ENCODE results near the gene NCOA1. TPM values are rescaled to one million over a fixed set of nuclear protein-coding genes. Genes with fewer than 3 reads are reported as not detected.

The NCOA1 gene
- total and polyA plus RNA-seq, 2 of the 4 experiments (the other 2 are of a cell fraction) = 6.7 to 11.3 TPM

- no peak overlapping the region for H3K4me3 ChIP-seq (ENCODE audit: insufficient read depth, low read depth, low read length)
- TF ChIP-seq BHLHE40 (IDR thresholded peaks at IDR 0.05; ENCODE audit: low read depth, low read length) (no peak), USF2 (IDR thresholded peaks at IDR 0.05; ENCODE audit: low read depth, low read length) (no peak), CEBPB (IDR thresholded peaks at IDR 0.05; ENCODE audit: low read depth, low read length) (no peak), RAD21 (IDR thresholded peaks at IDR 0.05; ENCODE audit: low read length) (no peak)
- no peak overlapping the region for H4K91ac ChIP-seq (ENCODE audit: insufficient read depth, low read depth, low read length)
- H2BK20ac ChIP-seq (ENCODE audit: low read depth, low read length) = no peak overlapping the region
- H2AK5ac ChIP-seq (ENCODE audit: low read depth, low read length) = no peak overlapping the region
- no peak overlapping the region for H3K18ac ChIP-seq (ENCODE audit: low read depth, low read length)
- H3K56ac ChIP-seq (ENCODE audit: extremely low read depth, insufficient read depth, low read length) = no peak overlapping the region
- dilution Hi-C loops (cut with HindIII; ENCODE audit: low sequenced_read_pairs, unreplicated experiment) = no loop called here
- H3K9me1 ChIP-seq (ENCODE audit: insufficient read depth, low read length) = no peaks in the 10 kb centered on the region; the same call in 1 of the 2 replicates
- no peaks in the 10 kb centered on the region; a peak in 1 of 4 replicates for H3K79me1 ChIP-seq (ENCODE audit: low read depth in 1 of 2, low read length in 2 of 2)
- H3K4me2 ChIP-seq (ENCODE audit: low read depth, low read length) = no peak overlapping the region
- no peak overlapping the region for H3K27ac ChIP-seq (ENCODE audit: insufficient read depth, low read length)
- H3K14ac ChIP-seq (replicated peaks; ENCODE audit: low read depth, low read length) = no peak overlapping the region
- no peaks in the 10 kb centered on the region for H3K27me3 ChIP-seq (ENCODE audit: control insufficient read depth, insufficient read depth, low read length)
- no peaks in the 10 kb centered on the region for H3K4me1 ChIP-seq (ENCODE audit: control insufficient read depth, insufficient read depth, low read length)
- no peaks in the 10 kb centered on the region for H4K20me1 ChIP-seq (ENCODE audit: insufficient read depth, low read length)
- intact Hi-C loops (cut with micrococcal nuclease) = no loop called here
- ATAC-seq (ENCODE audit: low read depth) (no peak), DNase-seq (no peak)
- no peaks in the 10 kb centered on the region; the same call in 1 of the 2 replicates for H3K36me3 ChIP-seq (ENCODE audit: control insufficient read depth, insufficient read depth, low read length)
- POLR2A ChIA-PET (ENCODE audit: unreplicated experiment) = no interaction called here
- no peak overlapping the region for H3K9ac ChIP-seq (ENCODE audit: low read depth, low read length)
- no peak overlapping the region for H4K8ac ChIP-seq (ENCODE audit: low read depth in 2 of 2, low read length in 2 of 2)
- H2AK9ac ChIP-seq (replicated peaks; ENCODE audit: low read depth, low read length, poor library complexity) = no peak overlapping the region
- in situ Hi-C loops (cut with MboI; ENCODE audit: low sequenced_read_pairs) = no loop called here
- H2BK120ac ChIP-seq (ENCODE audit: low read depth, low read length) = no peak overlapping the region
- H3K4ac ChIP-seq (ENCODE audit: low read depth, low read length) = no peak overlapping the region
- H2BK5ac ChIP-seq (ENCODE audit: low read depth, low read length, poor library complexity, severe bottlenecking) = no peak overlapping the region
- BruUV-seq (replicated peaks) = no TSS peak
- no peak overlapping the region for H4K5ac ChIP-seq (ENCODE audit: low read depth, low read length)
- H2BK15ac ChIP-seq (ENCODE audit: low read depth, low read length) = no peak overlapping the region
- H3K9me3 ChIP-seq (ENCODE audit: control insufficient read depth, insufficient read depth, low read length) = no peaks in the 10 kb centered on the region
- no peak overlapping the region for H3K23ac ChIP-seq (ENCODE audit: low read depth, low read length)
- CTCF ChIA-PET = no interaction called here
- WGBS, 2 experiments (ENCODE audit: extremely low coverage in 2 of 2, insufficient read length in 1 of 2) = no CpG with 5 or more reads among the region's 5 CpGs
- no peak overlapping the region for H2AFZ ChIP-seq (replicated peaks; ENCODE audit: low read length, poor library complexity)
These were observed 97.2 kb downstream of the NCOA1 start for GRCh38 chr2:24588294-24588693.

Data from IMR-90 (cell line).